GM12865 (cell line): ENCODE data around the gene AXIN1.

ENCODE experiments used
- DNase-seq: peaks from one replicate; pipeline ENCODE4 v3.0.0; 2010; ENCODE audit warnings: low read depth
- H3K4me3 ChIP-seq: 2 replicates; pipeline ENCODE4 v1.5.1; 2011; ENCODE audit warnings: mild to moderate bottlenecking, low read depth, low read length, control low read depth
- CTCF ChIP-seq: IDR thresholded peaks from 2 replicates; pipeline ENCODE4 v1.5.1; 2011; ENCODE audit warnings: low read length, control low read depth, low read depth, inconsistent platforms; ENCODE audit not compliant: insufficient read depth; ENCODE audit errors: missing control alignments

AXIN1 gene

GRCh38 chr16:255183-255582 lies 97.3 kb downstream of the AXIN1 start:
- no peak overlapping the region for H3K4me3 ChIP-seq
- TF ChIP-seq CTCF: no peak
- DNase-seq: no peak

- no peak for DNase-seq
- H3K4me3 ChIP-seq: no peak overlapping the region
- no peak for TF ChIP-seq CTCF
These were observed 98.1 kb downstream of the AXIN1 start for GRCh38 chr16:254461-254860.

GRCh38 chr16:253833-254232 lies 98.7 kb downstream of the AXIN1 start:
- DNase-seq: no peak
- no peak overlapping the region for H3K4me3 ChIP-seq
- TF ChIP-seq CTCF: no peak

GRCh38 chr16:252366-253337 lies 99.9 kb downstream of the AXIN1 start:
- DNase-seq: no peak
- no peak overlapping the region for H3K4me3 ChIP-seq
- no peak for TF ChIP-seq CTCF

GRCh38 chr16:249431-249830 lies 103.1 kb downstream of the AXIN1 start:
- no peak for TF ChIP-seq CTCF
- H3K4me3 ChIP-seq: no peak overlapping the region
- DNase-seq: no peak

GRCh38 chr16:247027-247426 lies 105.5 kb downstream of the AXIN1 start:
- DNase-seq: no peak
- H3K4me3 ChIP-seq: no peak overlapping the region
- no peak for TF ChIP-seq CTCF

GRCh38 chr16:245105-245504 lies 107.4 kb downstream of the AXIN1 start:
- no peak for DNase-seq
- no peak for TF ChIP-seq CTCF
- H3K4me3 ChIP-seq: no peak overlapping the region
